Liver (tissue), 9 donors: ENCODE data around the gene FREM2. TPM values are rescaled to one million over a fixed set of nuclear protein-coding genes. Genes with fewer than 3 reads are reported as not detected.
A peak's percentile ranks its signal among the peaks of the same experiment; 100 is the strongest.

Source experiments
- DNase-seq: peaks from one replicate; pipeline ENCODE4 v3.0.0-alpha.2; 2017; ENCODE audit warnings: low spot score
- H3K27ac ChIP-seq, 2 donors: one replicate each; pipeline ENCODE4 v1.7.0; 2013; ENCODE audit warnings: inconsistent platforms in 2 of 2, low read length in 2 of 2, control low read depth in 1 of 2, low read depth in 1 of 2, mild to moderate bottlenecking in 1 of 2
- H3K27me3 ChIP-seq, 4 donors: one replicate each; pipeline versions ENCODE4 v1.6.1 to v1.7.0; 2013; ENCODE audit warnings: low read length in 3 of 4, inconsistent platforms in 1 of 4, mild to moderate bottlenecking in 1 of 4, moderate library complexity in 1 of 4; ENCODE audit not compliant: control insufficient read depth in 4 of 4, insufficient read depth in 4 of 4
- H3K36me3 ChIP-seq, 4 donors: one replicate each; pipeline versions ENCODE4 v1.6.1 to v1.7.0; 2013; ENCODE audit warnings: low read length in 3 of 4, mild to moderate bottlenecking in 3 of 4, low read depth in 1 of 4, moderate library complexity in 1 of 4; ENCODE audit not compliant: control insufficient read depth in 4 of 4, insufficient read depth in 3 of 4
- H3K4me1 ChIP-seq, 4 donors: one replicate each; pipeline versions ENCODE4 v1.6.1 to v1.7.0; 2013; ENCODE audit warnings: low read length in 3 of 4, mild to moderate bottlenecking in 3 of 4, moderate library complexity in 1 of 4; ENCODE audit not compliant: control insufficient read depth in 4 of 4, insufficient read depth in 4 of 4
- H3K4me3 ChIP-seq, 3 donors: one replicate each; pipeline versions ENCODE4 v1.6.1 to v1.7.0; 2013; ENCODE audit warnings: low read length in 3 of 3, control low read depth in 1 of 3, low read depth in 1 of 3, mild to moderate bottlenecking in 1 of 3
- H3K9ac ChIP-seq, 2 donors: one replicate each; pipeline ENCODE4 v1.7.0; 2013; ENCODE audit warnings: low read length in 2 of 2, mild to moderate bottlenecking in 2 of 2, moderate library complexity in 2 of 2, control low read depth in 1 of 2, low read depth in 1 of 2
- H3K9me3 ChIP-seq, 4 donors: one replicate each; pipeline versions ENCODE4 v1.6.1 to v1.7.0; 2013; ENCODE audit warnings: low read length in 3 of 4; ENCODE audit not compliant: control insufficient read depth in 4 of 4
- EGR1 ChIP-seq, 2 donors: IDR thresholded peaks; 2 replicates each; pipeline ENCODE4 v1.6.1; 2016 to 2018; ENCODE audit warnings: antibody characterized with exemption in 2 of 2, low read depth in 2 of 2
- FOXA1 ChIP-seq: IDR thresholded peaks from 2 replicates; pipeline ENCODE4 v1.6.1; 2016; ENCODE audit warnings: antibody characterized with exemption
- FOXA2 ChIP-seq: IDR thresholded peaks from 2 replicates; pipeline ENCODE4 v1.6.1; 2016; ENCODE audit warnings: antibody characterized with exemption
- HNF4A ChIP-seq, 2 donors: conservative IDR thresholded peaks; 2 replicates each; pipeline ENCODE4 v1.6.1; 2016; ENCODE audit warnings: antibody characterized with exemption in 2 of 2, mild to moderate bottlenecking in 2 of 2
- HNF4G ChIP-seq: IDR thresholded peaks from 2 replicates; pipeline ENCODE4 v1.6.1; 2016; ENCODE audit warnings: antibody characterized with exemption
- JUND ChIP-seq, 2 donors: IDR thresholded peaks; 2 replicates each; pipeline ENCODE4 v1.6.1; 2016; ENCODE audit warnings: antibody characterized with exemption in 2 of 2
- MAX ChIP-seq: IDR thresholded peaks from 2 replicates; pipeline ENCODE4 v1.6.1; 2016; ENCODE audit warnings: antibody characterized with exemption
- NR2F2 ChIP-seq: IDR thresholded peaks from 2 replicates; pipeline ENCODE4 v1.6.1; 2016; ENCODE audit warnings: antibody characterized with exemption
- RAD21 ChIP-seq, 2 donors: IDR thresholded peaks; 2 replicates each; pipeline ENCODE4 v1.6.1; 2016; ENCODE audit warnings: antibody characterized with exemption in 2 of 2, mild to moderate bottlenecking in 2 of 2
- RXRA ChIP-seq, 2 donors: IDR thresholded peaks; 2 replicates each; pipeline ENCODE4 v1.6.1; 2017 to 2018; ENCODE audit warnings: antibody characterized with exemption in 2 of 2, mild to moderate bottlenecking in 1 of 2
- SP1 ChIP-seq: IDR thresholded peaks from 2 replicates; pipeline ENCODE4 v1.6.1; 2018; ENCODE audit warnings: antibody characterized with exemption, mild to moderate bottlenecking
- TAF1 ChIP-seq: conservative IDR thresholded peaks from 2 replicates; pipeline ENCODE4 v1.6.1; 2016; ENCODE audit warnings: antibody characterized with exemption, mild to moderate bottlenecking
- YY1 ChIP-seq: IDR thresholded peaks from 2 replicates; pipeline ENCODE4 v1.6.1; 2016; ENCODE audit warnings: antibody characterized with exemption, mild to moderate bottlenecking
- ZBTB33 ChIP-seq: IDR thresholded peaks from 2 replicates; pipeline ENCODE4 v1.6.1; 2016; ENCODE audit warnings: antibody characterized with exemption
- WGBS: extraction: QIAGEN DNeasy Blood & Tissue Kit; methylation state at CpG from one replicate; pipeline ENCODE4 v1.1.7; 2013; 5-methylcytosine and 5-hydroxymethylcytosine counted together
- polyA plus RNA-seq, 2 donors: library from polyadenylated mRNA; stranded (reverse) in 1 of 2; unstranded in 1 of 2; fragments of 200-250 nt in 1 of 2; fragments of >200 nt in 1 of 2; fragmentation: Nextera tagmentation in 1 of 2; extraction: Ambion mirVana in 1 of 2; gene quantifications; one replicate each; pipeline versions ENCODE4 v1.2.1 to v1.2.3, GENCODE V29; 2013 to 2015
- total RNA-seq, 2 donors: library from RNA; depleted of rRNA; stranded (reverse); fragments of >200 nt; gene quantifications; one replicate each; pipeline ENCODE4 v1.2.3, GENCODE V29; 2014
- TF ChIP-seq, protein P1 (sequence below): IDR thresholded peaks from 2 replicates; pipeline ENCODE4 v1.6.1; 2016; ENCODE audit warnings: antibody characterized with exemption
- TF ChIP-seq, protein P2 (sequence below): IDR thresholded peaks from 2 replicates; pipeline ENCODE4 v1.6.1; 2016; ENCODE audit warnings: antibody characterized with exemption, mild to moderate bottlenecking
- TF ChIP-seq, protein P3 (sequence below): fragments of 150-350 bp; IDR thresholded peaks from 2 replicates; pipeline ENCODE4 v1.5.1; 2017; ENCODE audit warnings: improper control_type of control experiment, low read depth, low read length; ENCODE audit not compliant: missing input control
- donor health status: healthy.
- donor health status: healthy.
- donor health status: healthy.
- donor health status: healthy.
- donor health status: healthy.

The FREM2 gene
- total and polyA plus RNA-seq, 4 donors, result 0.17 to 1.7 (median 0.37) TPM

DNA sequence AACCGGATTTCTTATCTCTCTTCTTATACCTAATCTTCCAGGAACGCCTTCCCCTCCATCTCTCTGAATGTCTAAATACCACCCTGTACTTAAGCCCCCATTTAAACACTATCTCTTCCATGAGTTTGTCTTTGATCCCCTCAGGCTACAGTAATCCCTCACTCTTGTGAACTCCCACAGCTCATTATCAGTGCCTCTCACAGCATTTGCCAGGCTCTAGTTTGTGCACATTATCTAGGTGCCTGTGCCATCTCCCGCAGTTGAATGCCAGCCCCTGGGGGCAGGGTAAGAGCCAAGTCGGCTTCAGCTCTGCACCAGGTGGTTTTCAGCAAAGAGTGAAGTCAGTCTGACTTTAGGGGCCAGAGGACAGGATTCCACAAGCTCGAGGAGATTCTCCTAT lies 71.4 kb downstream of the FREM2 start:
- no peaks in the 10 kb centered on the region for H3K36me3 ChIP-seq
- WGBS, result 39% methylated on average over 5 of the region's 5 CpGs
- TF ChIP-seq NR2F2, result no peak
- TF ChIP-seq HNF4A (conservative IDR thresholded peaks at IDR 0.05), result no peak
- no peak for TF ChIP-seq TAF1
- TF ChIP-seq RAD21 (IDR thresholded peaks at IDR 0.05), result no peak
- TF ChIP-seq SP1, result no peak
- no peak for TF ChIP-seq YY1
- no peak for TF ChIP-seq MAX
- TF ChIP-seq, protein P1, sequence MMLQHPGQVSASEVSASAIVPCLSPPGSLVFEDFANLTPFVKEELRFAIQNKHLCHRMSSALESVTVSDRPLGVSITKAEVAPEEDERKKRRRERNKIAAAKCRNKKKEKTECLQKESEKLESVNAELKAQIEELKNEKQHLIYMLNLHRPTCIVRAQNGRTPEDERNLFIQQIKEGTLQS, result no peak
- no peak for TF ChIP-seq EGR1 (IDR thresholded peaks at IDR 0.05; ENCODE audit: low read depth in 2 of 2)
- no peak for TF ChIP-seq RXRA (IDR thresholded peaks at IDR 0.05)

DNA sequence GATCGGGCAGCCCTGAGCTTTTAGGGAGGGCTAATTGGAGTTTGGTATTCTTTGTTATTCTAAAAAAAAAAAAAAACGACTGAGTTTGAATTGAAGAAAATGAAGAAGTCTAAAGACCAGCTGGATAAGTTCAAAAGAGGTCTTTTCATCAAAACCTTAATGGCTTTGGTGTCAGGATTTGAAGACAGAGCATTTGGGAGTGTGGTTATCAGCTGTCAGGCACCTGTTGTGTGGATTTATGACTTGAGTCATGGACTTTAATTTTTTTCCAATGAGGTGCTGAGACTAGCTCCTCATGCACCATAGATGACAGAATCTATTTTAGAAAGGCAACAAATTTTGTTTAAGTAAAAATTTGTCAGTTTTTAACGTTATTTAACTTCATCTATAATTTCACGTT lies 72.5 kb downstream of the FREM2 start:
- Histone ChIP-seq H3K4me1 (peaks cover 0 to 9% (median 5%) of the 10 kb centered on the region in 4 donors), H3K27me3 (peaks cover 0 to 5% (median 0%) of the 10 kb centered on the region in 4 donors), H3K36me3 (no peaks in the 10 kb centered on the region), H3K4me3 (no peak overlapping the region), H3K9ac (no peak overlapping the region), H3K27ac (no peak overlapping the region), H3K9me3 (no peaks in the 10 kb centered on the region)
- DNase-seq, result no peak
- 66% methylated on average over 4 of the region's 4 CpGs for WGBS
- TF ChIP-seq NR2F2, result no peak
- TF ChIP-seq FOXA2, result no peak
- no peak for TF ChIP-seq YY1

More for the DNA sequence above, 71.4 kb downstream of the FREM2 start:
- no peak for DNase-seq
- Histone ChIP-seq H3K27me3 (peaks cover 0 to 5% (median 0%) of the 10 kb centered on the region in 4 donors), H3K9me3 (no peaks in the 10 kb centered on the region), H3K4me1 (no peaks in the 10 kb centered on the region), H3K9ac (no peak overlapping the region), H3K27ac (no peak overlapping the region), H3K4me3 (no peak overlapping the region)

- Histone ChIP-seq H3K4me1 (peaks cover 0 to 9% (median 5%) of the 10 kb centered on the region in 4 donors), H3K9ac (no peak overlapping the region), H3K9me3 (no peaks in the 10 kb centered on the region), H3K27ac (no peak overlapping the region), H3K36me3 (no peaks in the 10 kb centered on the region), H3K27me3 (no peaks in the 10 kb centered on the region), H3K4me3 (no peak overlapping the region)
- no peak for DNase-seq
- 21% methylated on average over 7 of the region's 7 CpGs for WGBS
- TF ChIP-seq JUND (IDR thresholded peaks at IDR 0.05) (no peak), ZBTB33 (no peak), HNF4A (conservative IDR thresholded peaks at IDR 0.05) (no peak), MAX (no peak), TAF1 (no peak), FOXA2 (no peak), FOXA1 (no peak), RAD21 (IDR thresholded peaks at IDR 0.05) (peak; percentile 81), NR2F2 (no peak), EGR1 (IDR thresholded peaks at IDR 0.05; ENCODE audit: low read depth in 2 of 2) (no peak), RXRA (IDR thresholded peaks at IDR 0.05) (no peak), SP1 (no peak), YY1 (no peak), HNF4G (no peak)
- TF ChIP-seq, protein P1, result no peak
- TF ChIP-seq, protein P2, sequence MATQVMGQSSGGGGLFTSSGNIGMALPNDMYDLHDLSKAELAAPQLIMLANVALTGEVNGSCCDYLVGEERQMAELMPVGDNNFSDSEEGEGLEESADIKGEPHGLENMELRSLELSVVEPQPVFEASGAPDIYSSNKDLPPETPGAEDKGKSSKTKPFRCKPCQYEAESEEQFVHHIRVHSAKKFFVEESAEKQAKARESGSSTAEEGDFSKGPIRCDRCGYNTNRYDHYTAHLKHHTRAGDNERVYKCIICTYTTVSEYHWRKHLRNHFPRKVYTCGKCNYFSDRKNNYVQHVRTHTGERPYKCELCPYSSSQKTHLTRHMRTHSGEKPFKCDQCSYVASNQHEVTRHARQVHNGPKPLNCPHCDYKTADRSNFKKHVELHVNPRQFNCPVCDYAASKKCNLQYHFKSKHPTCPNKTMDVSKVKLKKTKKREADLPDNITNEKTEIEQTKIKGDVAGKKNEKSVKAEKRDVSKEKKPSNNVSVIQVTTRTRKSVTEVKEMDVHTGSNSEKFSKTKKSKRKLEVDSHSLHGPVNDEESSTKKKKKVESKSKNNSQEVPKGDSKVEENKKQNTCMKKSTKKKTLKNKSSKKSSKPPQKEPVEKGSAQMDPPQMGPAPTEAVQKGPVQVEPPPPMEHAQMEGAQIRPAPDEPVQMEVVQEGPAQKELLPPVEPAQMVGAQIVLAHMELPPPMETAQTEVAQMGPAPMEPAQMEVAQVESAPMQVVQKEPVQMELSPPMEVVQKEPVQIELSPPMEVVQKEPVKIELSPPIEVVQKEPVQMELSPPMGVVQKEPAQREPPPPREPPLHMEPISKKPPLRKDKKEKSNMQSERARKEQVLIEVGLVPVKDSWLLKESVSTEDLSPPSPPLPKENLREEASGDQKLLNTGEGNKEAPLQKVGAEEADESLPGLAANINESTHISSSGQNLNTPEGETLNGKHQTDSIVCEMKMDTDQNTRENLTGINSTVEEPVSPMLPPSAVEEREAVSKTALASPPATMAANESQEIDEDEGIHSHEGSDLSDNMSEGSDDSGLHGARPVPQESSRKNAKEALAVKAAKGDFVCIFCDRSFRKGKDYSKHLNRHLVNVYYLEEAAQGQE, result no peak
- TF ChIP-seq, protein P3, sequence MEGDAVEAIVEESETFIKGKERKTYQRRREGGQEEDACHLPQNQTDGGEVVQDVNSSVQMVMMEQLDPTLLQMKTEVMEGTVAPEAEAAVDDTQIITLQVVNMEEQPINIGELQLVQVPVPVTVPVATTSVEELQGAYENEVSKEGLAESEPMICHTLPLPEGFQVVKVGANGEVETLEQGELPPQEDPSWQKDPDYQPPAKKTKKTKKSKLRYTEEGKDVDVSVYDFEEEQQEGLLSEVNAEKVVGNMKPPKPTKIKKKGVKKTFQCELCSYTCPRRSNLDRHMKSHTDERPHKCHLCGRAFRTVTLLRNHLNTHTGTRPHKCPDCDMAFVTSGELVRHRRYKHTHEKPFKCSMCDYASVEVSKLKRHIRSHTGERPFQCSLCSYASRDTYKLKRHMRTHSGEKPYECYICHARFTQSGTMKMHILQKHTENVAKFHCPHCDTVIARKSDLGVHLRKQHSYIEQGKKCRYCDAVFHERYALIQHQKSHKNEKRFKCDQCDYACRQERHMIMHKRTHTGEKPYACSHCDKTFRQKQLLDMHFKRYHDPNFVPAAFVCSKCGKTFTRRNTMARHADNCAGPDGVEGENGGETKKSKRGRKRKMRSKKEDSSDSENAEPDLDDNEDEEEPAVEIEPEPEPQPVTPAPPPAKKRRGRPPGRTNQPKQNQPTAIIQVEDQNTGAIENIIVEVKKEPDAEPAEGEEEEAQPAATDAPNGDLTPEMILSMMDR, result peak; percentile 58
These were observed 76.8 kb downstream of the FREM2 start for GRCh38 chr13:38763446-38764381.
